ENCODE results near the gene GABRD.

Gene GABRD

GRCh38 chr1:2014741-2015735 lies 4.1 kb upstream of the GABRD start:
- DNase-seq (ENCODE audit: low read depth in 1 of 2, low spot score in 1 of 2), result no peak

- no peak for DNase-seq (ENCODE audit: low read depth in 1 of 2, low spot score in 1 of 2)
These were observed 3.0 kb upstream of the GABRD start for GRCh38 chr1:2016123-2016522.

- no peak for DNase-seq (ENCODE audit: low read depth in 1 of 2, low spot score in 1 of 2)
These were observed 651 bp upstream of the GABRD start for GRCh38 chr1:2018217-2019171.

- DNase-seq (ENCODE audit: low read depth in 1 of 2, low spot score in 1 of 2), result no peak
These were observed 595 bp downstream of the GABRD start for GRCh38 chr1:2019571-2020309.

GRCh38 chr1:2020310-2020655 lies 1.1 kb downstream of the GABRD start:
- DNase-seq (ENCODE audit: low read depth in 1 of 2, low spot score in 1 of 2), result no peak

- no peak for DNase-seq (ENCODE audit: low read depth in 1 of 2, low spot score in 1 of 2)
These were observed 2.4 kb downstream of the GABRD start for GRCh38 chr1:2021550-2021949.

- DNase-seq (ENCODE audit: low read depth in 1 of 2, low spot score in 1 of 2), result no peak
These were observed 3.1 kb downstream of the GABRD start for GRCh38 chr1:2022063-2022770.

GRCh38 chr1:2023187-2023586 lies 4.0 kb downstream of the GABRD start:
- DNase-seq (ENCODE audit: low read depth in 1 of 2, low spot score in 1 of 2), result no peak

GRCh38 chr1:2024451-2024850 lies 5.3 kb downstream of the GABRD start:
- DNase-seq (ENCODE audit: low read depth in 1 of 2, low spot score in 1 of 2), result no peak

GRCh38 chr1:2024887-2025286 lies 5.7 kb downstream of the GABRD start:
- DNase-seq (ENCODE audit: low read depth in 1 of 2, low spot score in 1 of 2), result no peak

GRCh38 chr1:2025491-2025981 lies 6.4 kb downstream of the GABRD start:
- DNase-seq (ENCODE audit: low read depth in 1 of 2, low spot score in 1 of 2), result no peak

- no peak for DNase-seq (ENCODE audit: low read depth in 1 of 2, low spot score in 1 of 2)
These were observed 8.9 kb downstream of the GABRD start for GRCh38 chr1:2027961-2028583.

- no peak for DNase-seq (ENCODE audit: low read depth in 1 of 2, low spot score in 1 of 2)
These were observed 9.9 kb downstream of the GABRD start for GRCh38 chr1:2028870-2029560.

- DNase-seq (ENCODE audit: low read depth in 1 of 2, low spot score in 1 of 2), result no peak
These were observed 10.4 kb downstream of the GABRD start for GRCh38 chr1:2029561-2029960.

GRCh38 chr1:2030076-2030871 lies 11.1 kb downstream of the GABRD start:
- no peak for DNase-seq (ENCODE audit: low read depth in 1 of 2, low spot score in 1 of 2)

GRCh38 chr1:2031546-2032540 lies 12.7 kb downstream of the GABRD start:
- DNase-seq (ENCODE audit: low read depth in 1 of 2, low spot score in 1 of 2), result no peak

GRCh38 chr1:2032737-2033136 lies 13.6 kb downstream of the GABRD start:
- DNase-seq (ENCODE audit: low read depth in 1 of 2, low spot score in 1 of 2), result no peak
